HepG2 (cell line): ENCODE data around the gene TMEM130. TPM values are rescaled to one million over a fixed set of nuclear protein-coding genes. Genes with fewer than 3 reads are reported as not detected.

Experiments
- ATAC-seq: fragments of 200-7000 bp; cut with Tn5 transposase; 3 replicates; pipeline ENCODE4 v1.9.1; 2020; ENCODE audit warnings: mild to moderate bottlenecking, moderate library complexity
- BruUV-seq: library from RNA; stranded (reverse); fragments of 400-500 nt; replicated peaks from 2 replicates; lab custom pipeline; 2021; lab: Mats Ljungman, UMichigan
- CTCF ChIA-PET: fragments of 300-600 bp; formaldehyde crosslinking; extraction: SDS; loops from one replicate; lab custom pipeline; 2021; ENCODE audit warnings: low total read pairs, inconsistent platforms, low intra/inter-chr PET ratio; lab: Yijun Ruan, JAX
- POLR2A ChIA-PET: fragments of 350-600 bp; sonication (Branson Sonifier 250); formaldehyde crosslinking; loops from one replicate; lab custom pipeline; 2020; ENCODE audit warnings: antibody characterized with exemption, inconsistent platforms; lab: Yijun Ruan, JAX
- DNase-seq: peaks from one replicate; pipeline ENCODE4 v3.0.0-alpha.2; 2015; ENCODE audit warnings: low spot score
- FAIRE-seq: peaks from 3 replicates; lab custom pipeline; 2011; peaks lifted over from hg19 to GRCh38; lab: Jason Lieb, UNC
- H2AFZ ChIP-seq: one replicate; pipeline ENCODE4 v1.6.1; 2011; ENCODE audit warnings: low read length, inconsistent platforms
- H3K27ac ChIP-seq: fragments of 300-600 bp; 3 replicates; pipeline ENCODE4 v1.8.0; 2011; ENCODE audit warnings: mixed run types, mild to moderate bottlenecking, mixed read lengths, low read length, inconsistent platforms; ENCODE audit not compliant: insufficient read depth; ENCODE audit errors: extremely low read length
- H3K27me3 ChIP-seq, 2 experiments: fragments of 200-600 bp in 1 of 2; 2 replicates in 1 of 2; 3 replicates in 1 of 2; pipeline versions ENCODE4 v1.6.0 to v1.8.0; 2011; ENCODE audit warnings: low read length in 2 of 2, mild to moderate bottlenecking in 2 of 2, moderate library complexity in 2 of 2, inconsistent platforms in 1 of 2; ENCODE audit not compliant: insufficient read depth in 2 of 2, control insufficient read depth in 1 of 2
- H3K36me3 ChIP-seq, 2 experiments: fragments of 200-600 bp in 1 of 2; replicated peaks in 1 of 2; 2 replicates in 1 of 2; 3 replicates in 1 of 2; pipeline versions ENCODE4 v1.5.1 to v1.8.0; 2011; ENCODE audit warnings: low read length in 2 of 2, inconsistent platforms in 1 of 2; ENCODE audit not compliant: insufficient read depth in 2 of 2, control insufficient read depth in 1 of 2
- H3K4me1 ChIP-seq: 2 replicates; pipeline ENCODE4 v1.5.1; 2012; ENCODE audit warnings: low read length, inconsistent platforms; ENCODE audit not compliant: insufficient read depth
- H3K4me2 ChIP-seq: 2 replicates; pipeline ENCODE4 v1.6.0; 2011; ENCODE audit warnings: low read depth, low read length, inconsistent platforms
- H3K4me3 ChIP-seq, 3 experiments: fragments of 200-600 bp in 1 of 3; sonication (generic), shearing (Covaris generic) in 1 of 3; replicated peaks in 1 of 3; 2 replicates each; pipeline ENCODE4 v1.5.1; 2011 to 2016; ENCODE audit warnings: low read length in 3 of 3, inconsistent platforms in 2 of 3, low read depth in 2 of 3, mild to moderate bottlenecking in 2 of 3, control low read depth in 1 of 3, mixed read lengths in 1 of 3; ENCODE audit not compliant: insufficient read depth in 1 of 3
- H3K79me2 ChIP-seq: one replicate; pipeline ENCODE4 v1.6.1; 2011; ENCODE audit warnings: low read length, inconsistent platforms; ENCODE audit not compliant: insufficient read depth
- H3K9ac ChIP-seq: 2 replicates; pipeline ENCODE4 v1.6.0; 2011; ENCODE audit warnings: mild to moderate bottlenecking, low read depth, low read length, inconsistent platforms; ENCODE audit not compliant: insufficient read depth
- H3K9me3 ChIP-seq: 2 replicates; pipeline ENCODE4 v1.5.1; 2012; ENCODE audit warnings: mild to moderate bottlenecking, low read length
- H4K20me1 ChIP-seq: 2 replicates; pipeline ENCODE4 v1.6.0; 2011; ENCODE audit warnings: inconsistent platforms, mild to moderate bottlenecking, low read length, moderate library complexity; ENCODE audit not compliant: insufficient read depth
- ASH2L ChIP-seq: fragments of 300-600, 200-600 bp; sonication (generic); IDR thresholded peaks from 2 replicates; pipeline ENCODE4 v1.7.0; 2017; ENCODE audit warnings: low read depth, mild to moderate bottlenecking, moderate library complexity, mixed read lengths, low read length; ENCODE audit not compliant: insufficient read length
- CENPT ChIP-seq: sonication (generic); formaldehyde crosslinking; IDR thresholded peaks from 2 replicates; pipeline ENCODE4 v1.8.0; 2022; ENCODE audit warnings: low read depth, mild to moderate bottlenecking, moderate library complexity, missing genetic modification reagents
- ETV5 ChIP-seq: IDR thresholded peaks from 2 replicates; pipeline ENCODE4 v1.6.1; 2018; ENCODE audit warnings: missing biosample characterization, missing genetic modification reagents, inconsistent platforms, borderline replicate concordance
- FOSL1 ChIP-seq: sonication (generic); formaldehyde crosslinking; IDR thresholded peaks from 2 replicates; pipeline ENCODE4 v1.9.0; 2021; ENCODE audit warnings: missing genetic modification reagents, borderline replicate concordance
- HMGXB4 ChIP-seq, 2 experiments: sonication (generic) in 1 of 2; formaldehyde crosslinking in 1 of 2; IDR thresholded peaks; 2 replicates each; pipeline versions ENCODE4 v1.4.0 to v1.6.1; 2018 to 2020; ENCODE audit warnings: missing genetic modification reagents in 2 of 2, borderline replicate concordance in 1 of 2, low read depth in 1 of 2, mild to moderate bottlenecking in 1 of 2, missing biosample characterization in 1 of 2
- HOXD1 ChIP-seq: sonication (generic); formaldehyde crosslinking; IDR thresholded peaks from 2 replicates; pipeline ENCODE4 v1.5.0; 2020; ENCODE audit warnings: missing genetic modification reagents
- REL ChIP-seq: sonication (generic); formaldehyde crosslinking; conservative IDR thresholded peaks from 2 replicates; pipeline ENCODE4 v1.8.0; 2022; ENCODE audit warnings: mild to moderate bottlenecking, missing genetic modification reagents, moderate library complexity
- SAP130 ChIP-seq: IDR thresholded peaks from 2 replicates; pipeline ENCODE4 v1.6.1; 2016; ENCODE audit warnings: low read depth
- SKI ChIP-seq: fragments of 450-650 bp; IDR thresholded peaks from one replicate; pipeline ENCODE4 v1.6.1; 2018; ENCODE audit warnings: mild to moderate bottlenecking; ENCODE audit not compliant: partially characterized antibody
- TP53 ChIP-seq: sonication (generic); formaldehyde crosslinking; conservative IDR thresholded peaks from 2 replicates; pipeline ENCODE4 v1.4.0; 2020; ENCODE audit warnings: missing genetic modification reagents
- YEATS2 ChIP-seq: sonication (generic); formaldehyde crosslinking; IDR thresholded peaks from 2 replicates; pipeline ENCODE4 v1.4.0; 2020; ENCODE audit warnings: missing genetic modification reagents, borderline replicate concordance
- ZC3H13 ChIP-seq: sonication (generic); formaldehyde crosslinking; IDR thresholded peaks from 2 replicates; pipeline ENCODE4 v1.8.1; 2023; ENCODE audit warnings: mild to moderate bottlenecking, missing genetic modification reagents, moderate library complexity
- ZFP62 ChIP-seq: sonication (generic); formaldehyde crosslinking; IDR thresholded peaks from 2 replicates; pipeline ENCODE4 v1.4.0; 2020; ENCODE audit warnings: missing genetic modification reagents
- ZNF709 ChIP-seq: sonication (generic); formaldehyde crosslinking; IDR thresholded peaks from 2 replicates; pipeline ENCODE4 v1.5.0; 2020; ENCODE audit warnings: mild to moderate bottlenecking, missing genetic modification reagents
- ZNF713 ChIP-seq: sonication (generic); formaldehyde crosslinking; IDR thresholded peaks from 2 replicates; pipeline ENCODE4 v1.4.0; 2020; ENCODE audit warnings: mild to moderate bottlenecking, missing genetic modification reagents
- WGBS: methylation state at CpG from one replicate; pipeline ENCODE4 v1.1.6; 2017; ENCODE audit warnings: low lambda C conversion rate; 5-methylcytosine and 5-hydroxymethylcytosine counted together
- in situ Hi-C: cut with HindIII; loops from 2 replicates; pipeline ENCODE4 v1.10.0; 2017; ENCODE audit warnings: low pct_unique_long_range_greater_than_20kb; ENCODE audit not compliant: extremely low pct_ligation_motif_present
- intact Hi-C: fragments of 100-400 bp; cut with micrococcal nuclease; formaldehyde crosslinking; loops from one replicate; pipeline ENCODE4 v1.10.0; 2022; ENCODE audit not compliant: unreplicated experiment
- polyA plus RNA-seq, 8 experiments: library from polyadenylated mRNA; depleted of rRNA in 3 of 8; stranded (reverse) in 7 of 8; unstranded in 1 of 8; fragments of >200 nt; fragmentation: Illumina TruSeq in 4 of 8; extraction: Trizol in 4 of 8; gene quantifications; 2 replicates each; pipeline versions ENCODE4 v1.2.1 to v1.2.3, GENCODE V29; 2011 to 2016; ENCODE audit warnings: low read depth in 4 of 8, missing spikeins in 1 of 8, mixed read lengths in 1 of 8; ENCODE audit not compliant: insufficient read depth in 1 of 8
- total RNA-seq, 5 experiments: library from RNA; depleted of rRNA; stranded (reverse); fragments of >200 nt; fragmentation: Illumina TruSeq; extraction: Trizol; gene quantifications; 2 replicates each; pipeline ENCODE4 v1.2.3, GENCODE V29; 2016; ENCODE audit warnings: low read depth in 1 of 5
- TF ChIP-seq, protein P1 (sequence below): sonication (generic); formaldehyde crosslinking; IDR thresholded peaks from 2 replicates; pipeline ENCODE4 v1.5.0; 2020; ENCODE audit warnings: mild to moderate bottlenecking, missing genetic modification reagents
- TF ChIP-seq, protein P2 (sequence below): IDR thresholded peaks from 2 replicates; pipeline ENCODE4 v1.6.1; 2016; ENCODE audit warnings: low read depth, borderline replicate concordance

Gene TMEM130
- total and polyA plus RNA-seq, 2 of the 13 experiments (the other 11 are each of a cell fraction or from before 2014, with no cell fraction given) = not detected

DNA sequence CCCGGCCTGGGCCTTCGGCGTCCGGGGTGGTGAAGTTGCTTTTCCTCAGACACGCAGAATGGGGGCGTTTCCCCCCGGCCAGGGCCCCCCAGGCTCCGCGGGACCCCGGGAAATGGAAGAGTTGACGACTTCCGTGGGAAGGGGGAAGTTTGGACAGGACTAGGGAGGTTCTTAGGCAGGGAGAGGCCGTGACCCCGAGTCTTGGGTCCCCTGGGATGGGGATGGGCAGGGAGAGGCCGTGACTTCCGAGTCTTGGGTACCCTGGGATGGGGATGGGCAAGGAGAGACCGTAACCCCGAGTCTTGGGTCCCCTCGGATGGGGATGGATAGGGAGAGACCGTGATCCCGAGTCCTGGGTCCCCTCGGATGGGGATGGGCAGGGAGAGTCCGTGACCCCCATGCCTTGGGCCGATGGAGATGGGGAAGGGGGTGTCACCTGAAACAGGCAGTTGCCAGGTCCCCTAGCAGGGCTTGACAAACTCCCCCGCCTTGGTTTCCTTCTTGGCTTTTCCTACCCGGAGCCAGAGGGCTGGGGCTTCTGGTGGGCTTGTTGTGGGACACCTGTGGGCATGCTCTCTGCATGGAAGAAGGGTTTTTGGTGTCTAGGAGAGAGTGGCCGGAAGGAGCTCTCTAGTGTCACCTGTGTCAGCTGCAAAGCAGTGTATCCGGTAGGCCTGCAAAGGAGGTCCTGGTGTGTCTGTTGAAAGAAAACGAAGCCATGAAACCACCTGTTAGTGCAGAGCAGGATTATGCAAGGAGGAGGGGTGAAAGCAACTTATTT is 9.6 kb upstream of the TMEM130 start:
- no TSS peak for BruUV-seq
- intact Hi-C loops (loop anchor here (2.0 kb wide), 1 partner anchor 43 kb away; no protein-coding TSS in a partner anchor), in situ Hi-C loops (no loop called here)
- 2% methylated on average over 15 of the region's 29 CpGs for WGBS
- peak; percentile 85 for ATAC-seq
- H4K20me1 ChIP-seq = peaks cover 4% of the 10 kb centered on the region; the same call in 1 of the 2 replicates
- peaks cover 11 to 33% of the 10 kb centered on the region in 2 experiments for H3K36me3 ChIP-seq
- peak; percentile 72 for DNase-seq
- H3K9me3 ChIP-seq = no peaks in the 10 kb centered on the region
- H2AFZ ChIP-seq = no peak overlapping the region
- H3K27me3 ChIP-seq = peaks cover 1 to 9% of the 10 kb centered on the region in 2 experiments; a peak in 2 of 5 replicates
- peak overlapping the region; percentile 93 for H3K4me2 ChIP-seq
- ChIA-PET POLR2A (interaction anchor here (1.2 to 2.8 kb wide), 2 partner anchors 71 to 461 kb away, joined by 4 to 11 read pairs; no protein-coding TSS in a partner anchor), CTCF (no interaction called here)
- H3K4me1 ChIP-seq = peaks cover 45% of the 10 kb centered on the region
- peak; percentile 77 for FAIRE-seq
- H3K79me2 ChIP-seq = peaks cover 25% of the 10 kb centered on the region
- peak overlapping the region; percentile 87 for H3K27ac ChIP-seq
- H3K9ac ChIP-seq = peak overlapping the region; percentile 95
- peak overlapping the region; percentile 89 to 100 (median 97) for H3K4me3 ChIP-seq
- TF ChIP-seq TP53 (no peak), SAP130 (CRISPR knock-in tag) (peak; percentile 81), ZFP62 (no peak), YEATS2 (CRISPR knock-in tag) (0 out of 2 replicates have a peak, but pooled peaks have one; percentile 19), REL (CRISPR knock-in tag) (0 out of 2 replicates have a peak, but pooled peaks have one; percentile 54), ETV5 (CRISPR knock-in tag) (peak; percentile 87; the same call in 1 of the 2 replicates), HOXD1 (CRISPR knock-in tag) (peak; percentile 7; the same call in 1 of the 2 replicates), HMGXB4 (CRISPR knock-in tag; IDR thresholded peaks at IDR 0.05; ENCODE audit: borderline replicate concordance in 1 of 2, low read depth in 1 of 2) (peak in 1 of 2 experiments; percentile 9; a peak in 2 of 4 replicates), CENPT (CRISPR knock-in tag) (no peak), FOSL1 (CRISPR knock-in tag) (0 out of 2 replicates have a peak, but pooled peaks have one; percentile 2), ASH2L (peak; percentile 24), ZNF713 (CRISPR knock-in tag) (no peak), ZC3H13 (0 out of 2 replicates have a peak, but pooled peaks have one; percentile 4), ZNF709 (0 out of 2 replicates have a peak, but pooled peaks have one; percentile 18), SKI (peak; percentile 7)
- TF ChIP-seq, protein P1, sequence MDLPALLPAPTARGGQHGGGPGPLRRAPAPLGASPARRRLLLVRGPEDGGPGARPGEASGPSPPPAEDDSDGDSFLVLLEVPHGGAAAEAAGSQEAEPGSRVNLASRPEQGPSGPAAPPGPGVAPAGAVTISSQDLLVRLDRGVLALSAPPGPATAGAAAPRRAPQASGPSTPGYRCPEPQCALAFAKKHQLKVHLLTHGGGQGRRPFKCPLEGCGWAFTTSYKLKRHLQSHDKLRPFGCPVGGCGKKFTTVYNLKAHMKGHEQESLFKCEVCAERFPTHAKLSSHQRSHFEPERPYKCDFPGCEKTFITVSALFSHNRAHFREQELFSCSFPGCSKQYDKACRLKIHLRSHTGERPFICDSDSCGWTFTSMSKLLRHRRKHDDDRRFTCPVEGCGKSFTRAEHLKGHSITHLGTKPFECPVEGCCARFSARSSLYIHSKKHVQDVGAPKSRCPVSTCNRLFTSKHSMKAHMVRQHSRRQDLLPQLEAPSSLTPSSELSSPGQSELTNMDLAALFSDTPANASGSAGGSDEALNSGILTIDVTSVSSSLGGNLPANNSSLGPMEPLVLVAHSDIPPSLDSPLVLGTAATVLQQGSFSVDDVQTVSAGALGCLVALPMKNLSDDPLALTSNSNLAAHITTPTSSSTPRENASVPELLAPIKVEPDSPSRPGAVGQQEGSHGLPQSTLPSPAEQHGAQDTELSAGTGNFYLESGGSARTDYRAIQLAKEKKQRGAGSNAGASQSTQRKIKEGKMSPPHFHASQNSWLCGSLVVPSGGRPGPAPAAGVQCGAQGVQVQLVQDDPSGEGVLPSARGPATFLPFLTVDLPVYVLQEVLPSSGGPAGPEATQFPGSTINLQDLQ (CRISPR knock-in tag) = 0 out of 2 replicates have a peak, but pooled peaks have one; percentile 0
- TF ChIP-seq, protein P2, sequence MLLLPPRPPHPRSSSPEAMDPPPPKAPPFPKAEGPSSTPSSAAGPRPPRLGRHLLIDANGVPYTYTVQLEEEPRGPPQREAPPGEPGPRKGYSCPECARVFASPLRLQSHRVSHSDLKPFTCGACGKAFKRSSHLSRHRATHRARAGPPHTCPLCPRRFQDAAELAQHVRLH = 0 out of 2 replicates have a peak, but pooled peaks have one; percentile 8
